Measurements from ENCODE around the gene GSTP1.

GSTP1 gene

DNA sequence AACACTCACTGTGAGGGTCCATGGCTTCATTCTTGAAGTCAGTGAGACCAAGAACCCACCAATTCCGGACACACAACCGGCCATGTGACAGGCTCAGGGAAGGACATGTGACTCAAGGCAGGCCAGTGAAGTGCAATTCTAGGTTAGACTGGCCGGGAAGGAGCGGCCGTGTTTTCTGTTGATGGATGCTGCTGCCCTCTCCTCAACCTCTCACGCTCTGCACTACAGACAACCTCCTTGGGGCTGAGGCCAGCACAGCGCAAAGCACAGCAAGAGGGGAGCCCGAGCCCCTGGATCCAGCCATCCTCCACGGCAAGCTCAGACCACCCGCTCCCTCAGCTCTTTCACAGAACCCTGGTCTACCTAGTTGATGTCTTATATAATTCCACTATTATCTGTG, 43.4 kb downstream of the GSTP1 start:
- H3K4me3 ChIP-seq (replicated peaks in 1 of 2; ENCODE audit: low read depth in 2 of 2, low read length in 2 of 2) = no peak overlapping the region
- no peak for DNase-seq (ENCODE audit: low read depth in 2 of 2)
- no peak for TF ChIP-seq CTCF (IDR thresholded peaks at IDR 0.05; ENCODE audit: low read depth, low read length)

DNA sequence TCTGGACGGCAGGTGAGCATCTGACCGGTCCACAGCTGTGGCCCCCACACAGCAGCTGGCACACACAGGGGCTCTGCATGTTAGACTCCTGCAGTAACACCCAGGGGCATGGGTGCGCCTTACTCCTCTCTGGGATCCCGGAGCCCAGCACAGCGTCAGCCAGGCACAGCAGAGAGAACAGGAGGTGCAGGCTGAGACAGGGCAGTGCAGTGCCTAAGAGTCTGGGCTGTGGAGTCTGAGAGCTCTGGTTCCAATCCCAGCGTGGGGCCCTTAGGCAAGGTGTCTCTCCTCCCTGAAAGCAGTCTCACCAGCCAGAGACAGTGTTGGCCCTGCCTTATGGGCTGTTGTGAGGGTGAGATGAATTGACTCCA, 43.8 kb downstream of the GSTP1 start:
- no peak overlapping the region for H3K4me3 ChIP-seq (replicated peaks in 1 of 2; ENCODE audit: low read depth in 2 of 2, low read length in 2 of 2)
- no peak for TF ChIP-seq CTCF (IDR thresholded peaks at IDR 0.05; ENCODE audit: low read depth, low read length)
- DNase-seq (ENCODE audit: low read depth in 2 of 2) = no peak

DNA sequence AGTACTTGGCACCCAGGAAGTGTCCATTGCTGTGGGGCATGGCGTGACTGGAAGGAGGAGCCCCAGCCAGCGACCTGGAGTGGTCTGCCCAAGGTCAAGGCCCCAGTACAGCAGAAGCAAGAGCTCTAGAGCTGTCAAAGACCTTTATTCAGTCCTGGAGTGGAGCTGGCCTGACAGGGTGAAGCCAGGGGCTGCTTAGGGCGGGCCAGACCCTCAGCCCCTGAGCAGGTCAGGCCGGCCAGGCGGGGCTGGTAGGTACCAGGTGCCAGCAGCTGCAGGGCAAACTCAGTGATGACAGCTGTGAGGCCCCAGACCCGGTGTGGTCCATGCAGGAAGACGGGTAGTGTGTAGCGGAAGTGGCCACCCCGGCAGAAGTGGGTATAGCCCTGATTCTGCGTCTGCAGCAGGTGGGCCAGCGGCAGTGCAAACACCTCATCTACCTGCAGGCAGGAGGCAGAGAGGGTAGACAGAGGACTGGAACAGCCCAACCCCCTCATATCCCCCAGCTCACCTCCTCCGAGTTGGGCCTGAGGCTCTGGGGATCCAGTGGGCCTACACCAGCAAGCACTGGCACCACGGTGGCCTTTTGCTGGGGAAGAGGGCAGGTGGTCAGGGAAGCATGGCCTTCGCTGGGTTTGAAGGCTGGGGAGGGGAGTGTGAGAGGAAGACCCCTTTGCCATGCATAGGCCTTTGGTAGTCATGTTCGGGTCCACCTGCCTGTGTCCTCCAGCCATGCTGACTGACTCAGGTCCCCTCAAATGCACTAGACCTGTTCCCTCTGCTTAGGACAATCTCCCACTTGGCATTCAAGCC, 44.4 kb downstream of the GSTP1 start:
- DNase-seq (ENCODE audit: low read depth in 2 of 2) = no peak
- no peak for TF ChIP-seq CTCF (IDR thresholded peaks at IDR 0.05; ENCODE audit: low read depth, low read length)
- no peak overlapping the region for H3K4me3 ChIP-seq (replicated peaks in 1 of 2; ENCODE audit: low read depth in 2 of 2, low read length in 2 of 2)

DNA sequence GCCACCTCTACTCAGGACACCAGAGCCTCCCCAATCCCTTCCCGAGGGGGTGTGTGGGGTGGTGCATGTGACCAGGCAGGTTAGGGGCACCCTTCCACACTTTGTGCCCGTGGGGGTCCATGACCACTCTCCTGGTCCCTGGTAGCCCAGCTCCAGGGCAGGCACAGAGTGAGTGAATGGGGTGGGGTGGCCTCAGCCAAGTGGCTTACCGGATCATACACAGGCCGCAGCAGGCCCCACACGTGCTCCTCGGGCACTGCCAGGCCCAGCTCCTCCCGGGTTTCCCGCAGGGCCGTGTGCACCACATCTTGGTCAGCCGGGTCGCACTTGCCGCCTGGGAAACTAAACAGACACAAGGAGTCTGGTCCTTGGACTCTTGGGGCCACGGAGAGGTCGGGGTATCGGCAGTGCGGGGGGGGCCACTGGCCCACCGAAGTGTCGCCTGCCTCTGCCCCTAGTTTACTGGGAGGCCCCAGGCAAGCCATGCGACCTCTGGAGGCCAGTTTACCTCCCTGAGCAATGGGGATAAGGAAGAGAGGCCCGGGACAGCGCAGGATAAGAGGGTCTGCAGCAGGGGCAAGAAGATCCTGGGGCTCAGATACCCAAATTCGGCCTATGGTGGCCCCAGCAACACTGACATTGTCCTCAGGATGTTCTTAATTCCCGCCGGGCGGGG, 45.2 kb downstream of the GSTP1 start:
- TF ChIP-seq CTCF (IDR thresholded peaks at IDR 0.05; ENCODE audit: low read depth, low read length) = no peak
- peak overlapping the region in 1 of 2 donors; percentile 58 for H3K4me3 ChIP-seq (replicated peaks in 1 of 2; ENCODE audit: low read depth in 2 of 2, low read length in 2 of 2)
- DNase-seq (ENCODE audit: low read depth in 2 of 2) = no peak

DNA sequence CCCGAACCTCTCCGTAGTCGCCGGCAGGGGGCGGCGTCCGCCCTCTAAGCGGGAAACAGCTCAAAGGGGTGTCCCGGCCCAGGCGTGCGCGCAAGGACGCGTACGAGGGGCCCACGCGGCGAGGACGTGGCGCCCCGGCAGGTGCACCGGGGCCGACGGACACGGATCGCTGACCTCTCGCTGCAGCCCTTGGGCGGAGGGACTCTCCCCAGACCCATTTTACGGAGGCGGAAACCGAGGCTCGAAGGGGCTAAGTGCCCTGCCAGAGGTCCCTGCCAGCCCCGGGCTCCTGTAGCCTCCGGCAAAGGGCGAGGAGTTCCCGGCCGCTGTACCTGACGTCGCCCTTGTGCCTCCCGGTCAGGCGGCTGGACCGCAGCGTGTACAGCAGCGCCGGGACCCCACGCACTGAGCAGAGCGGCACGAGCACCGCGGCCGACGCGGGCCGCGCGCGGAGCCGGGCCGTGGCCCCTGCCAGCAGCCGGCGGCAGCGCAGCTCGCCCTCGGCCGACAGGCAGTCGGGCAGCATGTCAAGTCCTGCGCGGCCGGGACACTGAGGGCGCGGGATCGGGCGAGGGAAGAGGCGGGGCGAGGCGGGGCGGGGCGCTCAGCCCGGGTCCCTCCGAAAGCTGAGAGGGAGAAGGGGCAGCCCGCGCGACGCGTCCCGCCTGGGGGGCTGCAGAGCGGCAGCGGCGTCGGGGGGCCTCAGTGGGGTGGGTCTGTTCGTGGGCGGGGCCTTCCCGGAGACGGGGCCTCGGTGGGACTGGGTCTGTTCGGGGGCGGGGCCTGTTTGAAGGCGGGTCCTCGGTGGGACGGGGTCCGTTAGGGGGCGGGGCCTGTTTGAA, 46.0 kb downstream of the GSTP1 start, which contains the start of gene NUDT8:
Gene NUDT8 (minus strand): TSS at position 552 of the 842 bp plus-strand sequence. CDS start 26 bp downstream, at position 526.
- H3K4me3 ChIP-seq (replicated peaks in 1 of 2; ENCODE audit: low read depth in 2 of 2, low read length in 2 of 2) = peak within 1 kb of the TSS; percentile 70 to 71
- peak; percentile 83 for TF ChIP-seq CTCF (IDR thresholded peaks at IDR 0.05; ENCODE audit: low read depth, low read length)
- peak; percentile 82 to 85 for DNase-seq (ENCODE audit: low read depth in 2 of 2)

DNA sequence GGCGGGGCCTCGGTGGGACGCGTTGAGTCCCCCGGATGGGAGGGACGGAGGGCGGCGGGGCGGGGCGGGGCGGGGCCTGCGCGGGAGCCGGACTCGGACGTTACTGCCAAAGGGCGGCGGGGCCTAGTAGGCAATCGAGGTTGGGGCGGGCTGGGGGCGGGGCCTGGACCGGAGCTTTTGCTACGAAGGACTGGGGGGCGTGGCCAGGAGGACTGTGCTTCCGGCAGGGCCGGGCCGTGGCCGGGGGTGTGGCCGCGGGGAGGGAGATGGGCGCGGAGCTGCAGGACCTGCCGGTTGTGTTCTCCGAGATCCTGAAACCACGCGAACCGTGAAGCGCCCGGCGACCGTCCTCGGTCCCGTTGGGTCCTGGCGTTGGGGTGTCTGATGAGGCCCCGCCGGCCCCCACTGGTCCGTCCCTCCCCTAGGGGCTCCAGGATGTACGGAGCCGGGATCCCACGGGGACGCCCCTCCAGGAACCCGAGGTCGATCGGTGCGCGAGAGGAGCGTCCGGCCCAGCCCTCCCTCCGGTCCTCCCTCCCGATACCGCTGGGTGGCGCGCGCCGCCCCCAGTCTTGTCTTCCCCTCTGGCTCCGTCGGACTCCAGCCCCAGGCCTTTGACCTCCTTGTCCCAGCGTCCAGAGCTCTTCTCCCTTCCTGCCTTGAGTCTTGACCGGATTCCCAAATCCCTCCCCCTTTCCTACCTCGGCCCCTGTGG, 46.8 kb downstream of the GSTP1 start:
- peak; percentile 97 to 99 for DNase-seq (ENCODE audit: low read depth in 2 of 2)
- peak overlapping the region; percentile 70 to 71 for H3K4me3 ChIP-seq (replicated peaks in 1 of 2; ENCODE audit: low read depth in 2 of 2, low read length in 2 of 2)
- peak; percentile 72 for TF ChIP-seq CTCF (IDR thresholded peaks at IDR 0.05; ENCODE audit: low read depth, low read length)

All from cardiac fibroblast (primary cell).